ENCODE results near the gene TADA2B. TPM values are rescaled to one million over a fixed set of nuclear protein-coding genes. Genes with fewer than 3 reads are reported as not detected.

TADA2B gene
- total and polyA plus RNA-seq, 2 experiments from 2014 or later: 3.6 to 11.4 TPM

- Histone ChIP-seq H3K36me3 (ENCODE audit: insufficient read depth) (no peaks in the 10 kb centered on the region), H3K4me3 (no peak overlapping the region), H2AFZ (no peak overlapping the region), H3K27me3 (ENCODE audit: insufficient read depth) (peaks cover 88% of the 10 kb centered on the region), H3F3A (replicated peaks; ENCODE audit: low read depth) (no peaks in the 10 kb centered on the region), H3K79me2 (replicated peaks; ENCODE audit: insufficient read depth) (no peaks in the 10 kb centered on the region), H3K9me2 (ENCODE audit: insufficient read depth) (no peaks in the 10 kb centered on the region), H3K4me2 (no peak overlapping the region), H3K27ac (ENCODE audit: low read depth) (no peak overlapping the region), H3K4me1 (ENCODE audit: insufficient read depth) (peaks cover 1% of the 10 kb centered on the region), H4K20me1 (replicated peaks; ENCODE audit: insufficient read depth) (peaks cover 7% of the 10 kb centered on the region)
- H3K9me3 Mint-ChIP-seq: no peaks in the 10 kb centered on the region
- no peak overlapping the region for H3K27ac Mint-ChIP-seq
- TF ChIP-seq ETS1 (IDR thresholded peaks at IDR 0.05) (no peak), CTCF (conservative IDR thresholded peaks at IDR 0.05; ENCODE audit: low read depth in 2 of 2) (no peak), ZNF114 (CRISPR knock-in tag; IDR thresholded peaks at IDR 0.05) (no peak), EZH2phosphoT487 (IDR thresholded peaks at IDR 0.05; ENCODE audit: unreplicated experiment) (no peak), POLR2AphosphoS5 (IDR thresholded peaks at IDR 0.05; ENCODE audit: low read depth) (no peak), ZNF331 (CRISPR knock-in tag; IDR thresholded peaks at IDR 0.05; ENCODE audit: low read depth) (no peak), REST (IDR thresholded peaks at IDR 0.05; ENCODE audit: unreplicated experiment) (no peak), JUNB (IDR thresholded peaks at IDR 0.05; ENCODE audit: unreplicated experiment) (no peak), ZNF462 (CRISPR knock-in tag; IDR thresholded peaks at IDR 0.05) (no peak), STAT1 (IDR thresholded peaks at IDR 0.05; ENCODE audit: unreplicated experiment) (no peak), CREB1 (CRISPR knock-in tag; IDR thresholded peaks at IDR 0.05; ENCODE audit: low read depth) (no peak), NANOG (IDR thresholded peaks at IDR 0.05; ENCODE audit: borderline replicate concordance) (no peak)
- H3K4me1 Mint-ChIP-seq: no peaks in the 10 kb centered on the region; the same call in 2 of the 3 replicates
- no peaks in the 10 kb centered on the region for H3K36me3 Mint-ChIP-seq (ENCODE audit: low read depth)
- H3K4me3 Mint-ChIP-seq: no peak overlapping the region
- DNase-seq (ENCODE audit: low spot score) (no peak), ATAC-seq (no peak)
- peaks cover 71% of the 10 kb centered on the region for H3K27me3 Mint-ChIP-seq (ENCODE audit: insufficient read depth, low read depth, poor library complexity)
Measured at GRCh38 chr4:7096236-7096635, 53.1 kb downstream of the TADA2B start.

Data from GM23338 (cell line).